Subcutaneous adipose tissue (tissue), 4 donors: ENCODE results near the gene PRIMPOL. TPM values are rescaled to one million over a fixed set of nuclear protein-coding genes. Genes with fewer than 3 reads are reported as not detected.

ENCODE experiments used
- total RNA-seq, 4 donors: library from RNA; depleted of rRNA; stranded (reverse); fragments of >200 nt; gene quantifications; one replicate each; pipeline ENCODE4 v1.1.0, GENCODE V29; 2016
- TF ChIP-seq, protein P1 (sequence below): fragments of 450-650 bp; IDR thresholded peaks from one replicate; pipeline ENCODE4 v1.5.1; 2016; ENCODE audit warnings: low read depth, mild to moderate bottlenecking, control low read depth, antibody characterized with exemption, moderate library complexity

PRIMPOL gene
- total RNA-seq, 4 donors from 2014 or later, result 14.8 to 27.3 (median 19.3) TPM

DNA sequence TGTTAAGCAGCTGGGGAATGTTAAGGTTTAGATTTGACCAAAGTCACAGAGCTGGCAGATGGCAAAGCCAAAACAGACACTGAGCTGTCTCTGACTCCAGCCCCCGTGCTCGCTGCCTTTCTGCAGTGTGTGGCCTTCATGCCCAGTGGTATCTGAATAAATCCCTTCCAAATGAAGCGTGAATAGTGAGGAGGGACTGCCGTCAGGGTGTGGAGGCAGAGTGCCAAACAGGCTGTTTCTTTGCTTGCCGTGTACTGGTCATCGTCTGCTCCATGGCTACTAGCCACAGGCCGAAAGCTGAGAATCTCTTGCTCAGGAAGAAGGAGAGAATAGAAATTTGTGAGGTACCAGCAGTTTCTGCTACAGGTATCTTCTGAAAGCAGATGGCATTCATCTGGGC, 19.7 kb downstream of the PRIMPOL start:
- TF ChIP-seq, protein P1, sequence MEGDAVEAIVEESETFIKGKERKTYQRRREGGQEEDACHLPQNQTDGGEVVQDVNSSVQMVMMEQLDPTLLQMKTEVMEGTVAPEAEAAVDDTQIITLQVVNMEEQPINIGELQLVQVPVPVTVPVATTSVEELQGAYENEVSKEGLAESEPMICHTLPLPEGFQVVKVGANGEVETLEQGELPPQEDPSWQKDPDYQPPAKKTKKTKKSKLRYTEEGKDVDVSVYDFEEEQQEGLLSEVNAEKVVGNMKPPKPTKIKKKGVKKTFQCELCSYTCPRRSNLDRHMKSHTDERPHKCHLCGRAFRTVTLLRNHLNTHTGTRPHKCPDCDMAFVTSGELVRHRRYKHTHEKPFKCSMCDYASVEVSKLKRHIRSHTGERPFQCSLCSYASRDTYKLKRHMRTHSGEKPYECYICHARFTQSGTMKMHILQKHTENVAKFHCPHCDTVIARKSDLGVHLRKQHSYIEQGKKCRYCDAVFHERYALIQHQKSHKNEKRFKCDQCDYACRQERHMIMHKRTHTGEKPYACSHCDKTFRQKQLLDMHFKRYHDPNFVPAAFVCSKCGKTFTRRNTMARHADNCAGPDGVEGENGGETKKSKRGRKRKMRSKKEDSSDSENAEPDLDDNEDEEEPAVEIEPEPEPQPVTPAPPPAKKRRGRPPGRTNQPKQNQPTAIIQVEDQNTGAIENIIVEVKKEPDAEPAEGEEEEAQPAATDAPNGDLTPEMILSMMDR, result no peak

DNA sequence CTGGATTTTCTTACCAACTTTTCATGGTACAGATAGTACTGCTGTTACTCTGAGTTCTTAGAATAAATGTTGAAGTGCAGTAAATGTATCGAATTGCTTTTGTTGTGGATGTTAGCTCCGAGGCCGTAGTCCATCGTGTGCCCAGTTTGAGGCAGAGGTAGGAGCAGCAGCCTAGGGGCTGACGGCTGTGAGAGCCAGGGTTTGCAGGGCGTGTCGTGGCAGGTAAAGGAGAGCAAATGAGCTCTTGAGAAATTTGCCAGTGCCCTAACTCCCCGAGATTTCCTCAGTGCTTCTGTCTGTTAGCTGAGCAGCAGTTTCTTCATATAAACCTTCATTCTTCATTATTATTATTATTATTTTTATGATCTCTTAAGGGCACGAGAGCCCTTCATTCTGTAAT, 21.6 kb downstream of the PRIMPOL start:
- TF ChIP-seq, protein P1, result no peak

DNA sequence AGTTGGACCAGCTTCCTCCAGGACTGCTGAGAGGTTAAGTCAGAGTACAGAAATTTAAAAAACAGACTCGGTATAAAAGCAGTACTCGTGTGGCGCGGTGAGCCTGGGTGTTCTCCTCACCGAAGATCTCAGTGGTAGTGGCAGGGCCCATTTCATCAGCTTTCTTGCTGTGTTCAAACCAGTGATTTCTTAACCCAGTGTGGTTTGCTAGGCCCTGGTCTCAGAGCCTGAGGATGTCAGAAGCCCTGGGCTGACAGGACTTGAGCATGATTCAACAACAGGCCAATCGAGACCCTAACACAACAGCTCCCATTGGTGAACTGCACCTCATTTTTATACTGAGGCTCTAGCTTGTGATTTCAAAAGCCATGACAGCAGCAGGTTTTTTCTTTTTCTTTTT, 23.2 kb downstream of the PRIMPOL start:
- TF ChIP-seq, protein P1, result no peak

DNA sequence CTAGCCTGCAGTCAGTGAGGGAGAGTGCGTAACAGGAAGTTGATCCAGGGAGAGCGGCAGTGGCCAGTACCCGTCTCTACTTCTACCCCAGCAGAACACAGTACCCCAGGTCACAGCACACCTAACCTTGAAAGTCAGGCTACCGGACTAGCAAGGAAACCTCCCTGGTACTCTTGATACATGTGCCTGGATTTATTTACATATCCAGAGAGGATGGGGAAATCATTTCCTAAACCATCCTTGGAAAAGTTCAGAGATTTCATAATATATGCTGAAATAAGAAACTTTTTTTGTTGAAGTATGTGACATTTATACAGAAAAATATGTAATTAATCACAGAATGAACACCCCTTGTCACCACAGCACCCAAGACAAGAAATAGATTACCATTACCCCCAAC, 24.5 kb downstream of the PRIMPOL start:
- TF ChIP-seq, protein P1, result no peak

DNA sequence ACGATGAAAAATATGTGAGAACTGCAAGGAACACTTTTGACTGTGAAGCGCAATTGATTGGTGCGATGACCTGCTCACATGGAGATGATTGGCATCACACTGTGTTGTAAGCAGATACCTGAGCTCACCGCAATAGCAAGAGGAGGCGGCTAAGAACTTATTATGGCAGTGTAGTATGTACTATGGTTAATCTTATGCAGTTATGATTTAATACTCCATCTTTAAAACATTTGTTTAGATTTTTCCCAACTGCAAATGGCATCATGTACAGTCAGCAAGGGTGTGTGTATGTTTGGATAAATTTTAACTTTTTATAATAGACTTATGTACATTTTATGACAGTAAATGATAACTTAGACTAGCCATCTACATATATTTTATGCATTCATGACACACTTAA, 25.5 kb downstream of the PRIMPOL start:
- TF ChIP-seq, protein P1, result no peak

DNA sequence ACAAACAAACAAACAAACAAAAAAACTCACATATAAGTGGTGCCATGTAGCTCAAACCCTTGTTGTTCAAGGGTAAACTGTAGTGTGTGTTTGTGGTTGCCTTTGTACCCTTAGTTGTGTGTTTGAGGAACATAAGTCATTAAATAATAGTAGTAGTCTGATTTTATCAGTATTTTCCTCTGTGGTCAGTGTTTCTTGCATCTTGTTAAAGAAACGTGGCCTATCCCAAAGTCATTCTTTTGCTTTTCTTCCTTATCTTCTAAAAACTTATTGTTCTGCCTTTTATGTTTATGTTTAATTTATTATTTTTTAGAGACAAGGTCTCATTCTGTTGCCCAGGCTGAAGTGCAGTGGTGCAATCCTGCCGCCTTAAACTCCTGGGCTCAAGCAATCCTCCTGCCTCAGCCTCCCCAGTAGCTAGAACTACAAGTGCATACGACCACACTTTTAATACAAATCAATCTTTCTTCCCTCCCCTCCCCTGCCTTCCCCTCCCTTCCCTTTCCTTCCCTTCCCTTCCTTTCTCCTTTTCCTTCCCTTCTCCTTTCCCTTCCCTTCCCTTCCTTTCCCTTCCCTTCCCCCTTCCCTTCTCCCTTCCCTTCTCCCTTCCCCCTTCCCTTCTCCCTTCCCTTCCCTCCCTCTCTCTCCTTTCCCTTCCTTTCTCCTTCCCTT, 26.4 kb downstream of the PRIMPOL start:
- TF ChIP-seq, protein P1, result no peak

DNA sequence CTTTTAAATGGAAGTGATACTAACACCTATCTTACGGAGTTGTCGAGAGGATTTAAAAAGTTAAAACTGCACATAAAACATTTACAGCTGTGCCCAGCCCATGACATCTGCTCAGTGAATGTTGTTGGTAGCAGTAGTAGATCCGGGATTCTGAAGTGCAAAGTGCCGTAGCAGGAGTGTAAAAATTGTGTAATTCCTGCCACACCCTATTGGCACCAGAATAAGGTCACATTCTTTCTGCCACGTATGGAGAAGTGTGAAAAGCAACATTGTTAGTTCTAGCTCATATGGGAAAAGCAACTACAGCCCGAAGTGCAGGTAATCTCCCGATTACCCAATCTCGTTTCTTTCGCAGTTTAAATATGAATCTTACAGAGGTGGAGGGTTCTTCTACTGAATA, 31.2 kb downstream of the PRIMPOL start:
- TF ChIP-seq, protein P1, result no peak
